A549 (cell line): ENCODE results near the gene BOLA1. TPM values are rescaled to one million over a fixed set of nuclear protein-coding genes. Genes with fewer than 3 reads are reported as not detected.

Experiments
- ATAC-seq, 2 experiments: fragments of 200-7000 bp in 1 of 2; fragments of >200 bp in 1 of 2; cut with Nextera tagmentation in 1 of 2; cut with Tn5 transposase in 1 of 2; 3 replicates each; pipeline versions ENCODE4 v1.8.0 to v1.9.1; 2018 to 2020; ENCODE audit warnings: mild to moderate bottlenecking in 1 of 2, moderate library complexity in 1 of 2
- CTCF ChIA-PET: fragments of 300-600 bp; sonication (Branson Sonifier 250); formaldehyde crosslinking; extraction: SDS; loops from one replicate; lab custom pipeline; 2021; ENCODE audit warnings: antibody characterized with exemption, inconsistent platforms; lab: Yijun Ruan, JAX
- POLR2A ChIA-PET: fragments of 350-600 bp; formaldehyde crosslinking; extraction: SDS; loops from one replicate; lab custom pipeline; 2021; ENCODE audit warnings: antibody characterized with exemption, inconsistent platforms; lab: Yijun Ruan, JAX
- DNase-seq, 2 experiments: peaks; one replicate each; pipeline versions ENCODE4 v3.0.0 to v3.0.0-alpha.2; 2011 to 2016; ENCODE audit warnings: low read depth in 1 of 2, low spot score in 1 of 2
- FAIRE-seq: peaks from 2 replicates; lab custom pipeline; 2011; peaks lifted over from hg19 to GRCh38; lab: Jason Lieb, UNC
- H3K27ac ChIP-seq, 2 experiments: fragments of >200 bp; sonication (Bioruptor Twin); formaldehyde crosslinking; 3 replicates each; pipeline ENCODE4 v1.5.1; 2016 to 2017
- H3K4me1 ChIP-seq: fragments of >200 bp; sonication (Bioruptor Twin); formaldehyde crosslinking; 3 replicates; pipeline ENCODE4 v1.6.1; 2016
- H3K4me2 ChIP-seq: fragments of >200 bp; sonication (Bioruptor Twin); formaldehyde crosslinking; 3 replicates; pipeline ENCODE4 v1.6.1; 2016
- H3K4me3 ChIP-seq: fragments of >200 bp; sonication (Bioruptor Twin); formaldehyde crosslinking; 3 replicates; pipeline ENCODE4 v1.5.1; 2016
- H3K9me3 ChIP-seq: fragments of >200 bp; sonication (Bioruptor Twin); formaldehyde crosslinking; 3 replicates; pipeline ENCODE4 v1.6.1; 2016
- CBX2 ChIP-seq: fragments of 200-600 bp; sonication (generic); IDR thresholded peaks from 2 replicates; pipeline ENCODE4 v1.6.1; 2016; ENCODE audit warnings: low read depth, mild to moderate bottlenecking, borderline replicate concordance
- CBX8 ChIP-seq: fragments of 200-600 bp; sonication (generic); IDR thresholded peaks from 2 replicates; pipeline ENCODE4 v1.6.1; 2016
- CHD2 ChIP-seq: fragments of 150-350 bp; IDR thresholded peaks from 2 replicates; pipeline ENCODE4 v1.6.1; 2014; ENCODE audit warnings: low read length; ENCODE audit not compliant: partially characterized antibody
- CHD4 ChIP-seq: fragments of 200-600 bp; sonication (generic); IDR thresholded peaks from 2 replicates; pipeline ENCODE4 v1.6.1; 2016; ENCODE audit warnings: antibody characterized with exemption, mild to moderate bottlenecking, borderline replicate concordance
- EHMT2 ChIP-seq: fragments of 200-600 bp; sonication (generic); IDR thresholded peaks from 2 replicates; pipeline ENCODE4 v1.6.1; 2016; ENCODE audit warnings: antibody characterized with exemption, low read depth, mild to moderate bottlenecking, moderate library complexity
- ESRRA ChIP-seq: fragments of 150-350 bp; IDR thresholded peaks from 2 replicates; pipeline ENCODE4 v1.6.1; 2014; ENCODE audit warnings: mild to moderate bottlenecking, low read length, borderline replicate concordance
- FOSL2 ChIP-seq, 2 experiments: fragments of 450-650 bp in 1 of 2; fragments of >200 bp in 1 of 2; sonication (Bioruptor Twin) in 1 of 2; formaldehyde crosslinking; IDR thresholded peaks; 2 replicates each; pipeline versions ENCODE4 v1.5.0 to v1.6.1; 2016 to 2020; ENCODE audit warnings: mild to moderate bottlenecking in 1 of 2, moderate library complexity in 1 of 2
- GATA3 ChIP-seq: IDR thresholded peaks from 2 replicates; pipeline ENCODE4 v1.6.1; 2012; ENCODE audit warnings: borderline replicate concordance
- HDAC2 ChIP-seq: fragments of 200-600 bp; sonication (generic); IDR thresholded peaks from 2 replicates; pipeline ENCODE4 v1.6.1; 2016
- HEYL ChIP-seq: fragments of 250-450 bp; sonication (Bioruptor Pico); IDR thresholded peaks from 2 replicates; pipeline ENCODE4 v1.8.0; 2021; ENCODE audit warnings: mild to moderate bottlenecking, moderate library complexity
- HOXB13 ChIP-seq: fragments of 250-450 bp; sonication (Bioruptor Pico); IDR thresholded peaks from 2 replicates; pipeline ENCODE4 v1.5.0; 2020; ENCODE audit warnings: low read depth, mild to moderate bottlenecking, moderate library complexity
- HOXB5 ChIP-seq: fragments of 250-450 bp; sonication (Bioruptor Pico); IDR thresholded peaks from 2 replicates; pipeline ENCODE4 v1.5.0; 2020; ENCODE audit warnings: mild to moderate bottlenecking, moderate library complexity
- JUN ChIP-seq, 2 experiments: fragments of >200 bp; sonication (Bioruptor Twin); formaldehyde crosslinking; IDR thresholded peaks; 2 replicates in 1 of 2; 3 replicates in 1 of 2; pipeline ENCODE4 v1.6.1; 2016 to 2017
- JUNB ChIP-seq: fragments of >200 bp; sonication (Bioruptor Twin); formaldehyde crosslinking; IDR thresholded peaks from 2 replicates; pipeline ENCODE4 v1.6.1; 2016
- MYC ChIP-seq: IDR thresholded peaks from 2 replicates; pipeline ENCODE4 v1.6.1; 2012; ENCODE audit warnings: mild to moderate bottlenecking, inconsistent platforms, low read length, improper control_type of control experiment, borderline replicate concordance
- PBX3 ChIP-seq: IDR thresholded peaks from 2 replicates; pipeline ENCODE4 v1.6.1; 2012
- RAD21 ChIP-seq, 2 experiments: fragments of >200 bp in 1 of 2; sonication (Bioruptor Twin) in 1 of 2; formaldehyde crosslinking in 1 of 2; IDR thresholded peaks in 1 of 2; conservative IDR thresholded peaks in 1 of 2; 2 replicates in 1 of 2; 3 replicates in 1 of 2; pipeline ENCODE4 v1.6.1; 2012 to 2018; ENCODE audit warnings: inconsistent platforms in 1 of 2
- RARB ChIP-seq: fragments of 250-450 bp; sonication (Bioruptor Pico); IDR thresholded peaks from 2 replicates; pipeline ENCODE4 v1.8.0; 2021; ENCODE audit warnings: mild to moderate bottlenecking, moderate library complexity
- RCOR1 ChIP-seq: fragments of 150-350 bp; IDR thresholded peaks from 2 replicates; pipeline ENCODE4 v1.6.1; 2014; ENCODE audit warnings: antibody characterized with exemption, low read length, low read depth
- RFX5 ChIP-seq: fragments of 450-650 bp; IDR thresholded peaks from 2 replicates; pipeline ENCODE4 v1.7.1; 2014; ENCODE audit warnings: antibody characterized with exemption, mild to moderate bottlenecking, moderate library complexity
- RNF2 ChIP-seq: fragments of 200-600 bp; sonication (generic); IDR thresholded peaks from 2 replicates; pipeline ENCODE4 v1.6.1; 2016; ENCODE audit warnings: low read depth, mild to moderate bottlenecking, antibody characterized with exemption, moderate library complexity, borderline replicate concordance
- TFCP2L1 ChIP-seq: fragments of 250-450 bp; sonication (Bioruptor Pico); IDR thresholded peaks from 2 replicates; pipeline ENCODE4 v1.5.0; 2021; ENCODE audit warnings: mild to moderate bottlenecking
- ZFP36 ChIP-seq: fragments of 450-650 bp; IDR thresholded peaks from 2 replicates; pipeline ENCODE4 v1.6.1; 2014; ENCODE audit warnings: borderline replicate concordance; ENCODE audit not compliant: partially characterized antibody
- ZNF302 ChIP-seq: fragments of 250-450 bp; sonication (Bioruptor Pico); IDR thresholded peaks from 2 replicates; pipeline ENCODE4 v1.9.0; 2021; ENCODE audit warnings: inconsistent platforms, mild to moderate bottlenecking, moderate library complexity
- ZSCAN20 ChIP-seq: fragments of 250-450 bp; sonication (Bioruptor Pico); IDR thresholded peaks from 2 replicates; pipeline ENCODE4 v1.8.0; 2022; ENCODE audit warnings: mild to moderate bottlenecking, moderate library complexity
- WGBS: methylation state at CpG from one replicate; pipeline ENCODE4 v1.1.6; 2017; ENCODE audit errors: missing lambda C conversion rate; 5-methylcytosine and 5-hydroxymethylcytosine counted together
- polyA plus RNA-seq, 4 experiments: library from polyadenylated mRNA; depleted of rRNA in 3 of 4; stranded (reverse); fragments of >200 nt; fragmentation: RNase III in 1 of 4; extraction: RNeasy Plus Mini Kit Qiagen cat#74134 plus additional on column Dnase treatment in 1 of 4; gene quantifications; 2 replicates in 3 of 4; 3 replicates in 1 of 4; pipeline ENCODE4 v1.2.3, GENCODE V29; 2011 to 2017
- TF ChIP-seq, protein P1 (sequence below): IDR thresholded peaks from 2 replicates; pipeline ENCODE4 v1.6.1; 2012

BOLA1 gene
- polyA plus RNA-seq, 2 of the 4 experiments (the other 2 are of a cell fraction): 25.4 to 27.5 TPM

GRCh38 chr1:149923626-149924025, 24.3 kb downstream of the BOLA1 start:
- no peak for FAIRE-seq
- no peak for DNase-seq
- ChIA-PET CTCF (interaction anchor here (0.7 to 1.2 kb wide), 4 partner anchors 8 to 35 kb away, joined by 3 to 4 read pairs (median 3); no protein-coding TSS in a partner anchor), POLR2A (interaction anchor here (0.6 kb wide), 1 partner anchor 36 kb away, joined by 4 read pairs; no protein-coding TSS in a partner anchor)
- Histone ChIP-seq H3K4me3 (no peak overlapping the region), H3K4me1 (peaks cover 16% of the 10 kb centered on the region), H3K27ac (no peak overlapping the region), H3K9me3 (no peaks in the 10 kb centered on the region), H3K4me2 (no peak overlapping the region)
- ATAC-seq: no peak
- no peak for TF ChIP-seq CHD4
- no peak for TF ChIP-seq JUNB
- 87% methylated on average over 10 of the region's 10 CpGs for WGBS

DNA sequence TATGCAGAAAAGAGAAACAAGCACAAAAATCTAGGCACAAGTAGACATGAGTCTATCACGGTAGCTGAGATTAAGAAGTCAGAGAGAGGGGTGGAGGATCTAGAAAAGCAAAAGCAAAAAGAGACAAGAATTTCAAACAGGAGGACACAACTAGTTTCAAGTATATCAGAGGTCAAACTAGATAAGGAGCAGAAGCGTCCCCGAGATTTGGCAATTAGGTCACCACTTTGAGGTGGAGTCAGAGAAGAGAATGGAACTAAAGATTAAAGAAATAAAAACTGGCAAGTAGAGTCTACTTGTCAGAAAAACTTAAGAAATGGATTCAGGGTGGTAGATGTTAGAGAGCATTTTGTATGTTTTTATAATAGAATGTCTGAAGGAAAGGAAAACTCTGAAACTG, 26.0 kb downstream of the BOLA1 start:
- FAIRE-seq: no peak
- TF ChIP-seq, protein P1, sequence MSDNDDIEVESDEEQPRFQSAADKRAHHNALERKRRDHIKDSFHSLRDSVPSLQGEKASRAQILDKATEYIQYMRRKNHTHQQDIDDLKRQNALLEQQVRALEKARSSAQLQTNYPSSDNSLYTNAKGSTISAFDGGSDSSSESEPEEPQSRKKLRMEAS: no peak
- TF ChIP-seq CBX8 (no peak), HEYL (CRISPR knock-in tag) (no peak), ESRRA (no peak), HOXB5 (CRISPR knock-in tag) (no peak), HOXB13 (CRISPR knock-in tag) (no peak), RNF2 (no peak), RFX5 (no peak), GATA3 (no peak), JUN (IDR thresholded peaks at IDR 0.05) (no peak), CBX2 (no peak), HDAC2 (no peak), FOSL2 (IDR thresholded peaks at IDR 0.05) (no peak), FOSL2 (CRISPR knock-in tag; IDR thresholded peaks at IDR 0.05) (no peak), RCOR1 (no peak), MYC (no peak), PBX3 (no peak), EHMT2 (no peak), RARB (CRISPR knock-in tag) (no peak)
- TF ChIP-seq, all 56 proteins: peak for 0
- WGBS: 87% methylated on average over 3 of the region's 3 CpGs
- ChIA-PET POLR2A (no interaction called here), CTCF (interaction anchor here (1.9 to 2.1 kb wide), 2 partner anchors 12 to 37 kb away, joined by 8 to 10 read pairs; partner anchors contain the start of gene MTMR11)
- DNase-seq: no peak
- Histone ChIP-seq H3K9me3 (no peaks in the 10 kb centered on the region), H3K4me2 (peak overlapping the region; percentile 98), H3K4me3 (no peak overlapping the region), H3K4me1 (peaks cover 20% of the 10 kb centered on the region), H3K27ac (no peak overlapping the region)
- no peak for ATAC-seq

GRCh38 chr1:149925751-149926150, 26.4 kb downstream of the BOLA1 start:
- Histone ChIP-seq H3K27ac (no peak overlapping the region), H3K4me2 (peak overlapping the region; percentile 98), H3K4me1 (peaks cover 20% of the 10 kb centered on the region), H3K9me3 (no peaks in the 10 kb centered on the region), H3K4me3 (0 out of 3 replicates have a peak overlapping the region, but pooled peaks have one; percentile 87)
- TF ChIP-seq HEYL (CRISPR knock-in tag): no peak
- TF ChIP-seq RCOR1: no peak
- no peak for TF ChIP-seq CHD2
- TF ChIP-seq ESRRA: no peak
- no peak for TF ChIP-seq RAD21 (conservative IDR thresholded peaks at IDR 0.05 in 1 of 2, IDR thresholded peaks at IDR 0.05 in 1 of 2)
- no peak for TF ChIP-seq ZNF302 (CRISPR knock-in tag)
- TF ChIP-seq TFCP2L1 (CRISPR knock-in tag): no peak
- no peak for TF ChIP-seq HDAC2
- TF ChIP-seq ZFP36: no peak
- no peak for TF ChIP-seq JUNB
- no peak for TF ChIP-seq JUN (IDR thresholded peaks at IDR 0.05)
- TF ChIP-seq ZSCAN20 (CRISPR knock-in tag): no peak
- no peak for TF ChIP-seq EHMT2
- TF ChIP-seq HOXB13 (CRISPR knock-in tag): no peak
- FAIRE-seq (no peak), DNase-seq (no peak), ATAC-seq (no peak)
- ChIA-PET CTCF (interaction anchor here (1.9 to 2.1 kb wide), 2 partner anchors 12 to 37 kb away, joined by 8 to 10 read pairs; partner anchors contain the start of gene MTMR11), POLR2A (no interaction called here)
- WGBS: 39% methylated on average over 1 of the region's 2 CpGs
